Stimulated activated CD4-positive, alpha-beta T cell treated with anti-CD3 and anti-CD28 coated beads, Interleukin-2, amount 100 ng/mL, for 48 hours (primary cell): ENCODE measurements around the gene PXDC1.
"Not testable (repeated sequence)": the region's sequence is repeated elsewhere in the genome, so short reads cannot be mapped to it uniquely, and the experiment has no call there.

Experiments used
- DNase-seq, 2 donors: peaks; one replicate each; pipeline ENCODE4 v3.0.0-alpha.2; 2020

The PXDC1 gene

DNA sequence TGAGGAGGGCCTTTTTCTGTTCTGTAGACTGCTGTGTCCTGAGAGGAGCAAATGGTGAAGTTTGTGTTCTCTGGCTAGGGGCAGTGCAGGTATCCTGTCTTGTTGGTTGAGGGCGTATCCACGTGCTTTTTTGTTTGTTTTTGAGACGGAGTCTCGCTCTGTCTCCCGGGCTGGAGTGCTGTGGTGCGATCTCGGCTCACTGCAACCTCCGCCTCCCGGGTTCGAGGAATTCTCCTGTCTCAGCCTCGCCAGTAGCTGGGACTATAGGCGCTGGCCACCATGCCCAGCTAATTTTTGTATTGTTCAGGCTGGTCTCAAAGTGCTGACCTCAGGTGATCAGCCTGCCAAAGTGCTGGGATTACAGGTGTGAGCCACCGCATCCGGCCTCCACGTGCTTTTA is 10.8 kb upstream of the PXDC1 start:
- DNase-seq = no peak

DNA sequence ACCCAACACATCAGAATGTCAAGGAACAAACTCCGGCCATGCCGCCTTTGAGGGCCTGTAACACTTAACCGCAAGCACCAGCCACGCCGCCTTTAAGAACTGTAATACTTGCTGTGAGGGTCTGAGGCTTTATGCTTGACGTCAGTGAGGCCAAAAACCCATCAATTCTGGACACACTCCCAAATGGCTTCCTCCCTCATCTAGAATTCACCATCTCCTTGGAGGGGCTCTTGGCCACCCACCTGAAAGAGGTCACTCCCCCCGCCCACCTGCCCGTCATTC is 10.4 kb upstream of the PXDC1 start:
- no peak for DNase-seq

DNA sequence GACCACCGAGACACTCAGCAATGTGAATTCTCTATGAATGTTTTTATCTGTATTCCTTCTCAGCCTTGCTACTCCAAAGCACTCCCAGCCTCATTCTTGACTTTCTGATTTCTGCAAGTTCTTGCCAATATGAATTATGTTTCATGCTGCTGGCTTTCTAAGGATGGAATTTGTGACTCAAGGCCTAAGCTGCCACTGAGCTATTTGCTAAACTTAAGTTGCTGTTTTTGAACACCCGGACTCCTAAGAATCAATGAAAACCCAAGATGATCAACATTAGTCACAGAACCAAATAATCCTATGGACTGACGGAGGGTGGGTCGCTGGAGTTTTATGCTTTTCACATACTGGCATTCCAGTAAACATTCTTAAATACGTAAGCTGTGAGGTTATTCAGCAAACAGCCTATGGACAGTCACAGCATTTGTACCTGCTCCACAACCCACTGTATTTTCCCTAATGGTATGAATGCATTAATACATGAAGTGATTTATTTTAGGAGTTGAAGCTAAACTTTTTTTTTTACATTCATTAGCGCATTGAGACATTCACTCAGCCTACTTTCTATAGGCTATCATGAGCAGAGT is 8.2 kb upstream of the PXDC1 start:
- DNase-seq = no peak

DNA sequence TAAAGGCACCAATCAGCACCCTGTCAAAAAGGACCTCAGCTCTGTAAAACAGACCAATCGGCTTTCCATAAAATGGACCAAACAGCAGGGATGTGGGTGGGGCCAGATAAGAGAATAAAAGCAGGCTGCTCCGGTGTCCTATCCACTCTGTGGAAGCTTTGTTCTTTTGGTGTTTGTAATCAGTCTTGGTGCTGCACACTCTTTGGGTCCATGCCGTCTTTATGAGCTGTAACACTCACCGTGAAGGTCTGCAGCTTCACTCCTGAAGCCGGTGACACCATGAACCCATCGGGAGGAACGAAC is 7.3 kb upstream of the PXDC1 start:
- DNase-seq = no peak

DNA sequence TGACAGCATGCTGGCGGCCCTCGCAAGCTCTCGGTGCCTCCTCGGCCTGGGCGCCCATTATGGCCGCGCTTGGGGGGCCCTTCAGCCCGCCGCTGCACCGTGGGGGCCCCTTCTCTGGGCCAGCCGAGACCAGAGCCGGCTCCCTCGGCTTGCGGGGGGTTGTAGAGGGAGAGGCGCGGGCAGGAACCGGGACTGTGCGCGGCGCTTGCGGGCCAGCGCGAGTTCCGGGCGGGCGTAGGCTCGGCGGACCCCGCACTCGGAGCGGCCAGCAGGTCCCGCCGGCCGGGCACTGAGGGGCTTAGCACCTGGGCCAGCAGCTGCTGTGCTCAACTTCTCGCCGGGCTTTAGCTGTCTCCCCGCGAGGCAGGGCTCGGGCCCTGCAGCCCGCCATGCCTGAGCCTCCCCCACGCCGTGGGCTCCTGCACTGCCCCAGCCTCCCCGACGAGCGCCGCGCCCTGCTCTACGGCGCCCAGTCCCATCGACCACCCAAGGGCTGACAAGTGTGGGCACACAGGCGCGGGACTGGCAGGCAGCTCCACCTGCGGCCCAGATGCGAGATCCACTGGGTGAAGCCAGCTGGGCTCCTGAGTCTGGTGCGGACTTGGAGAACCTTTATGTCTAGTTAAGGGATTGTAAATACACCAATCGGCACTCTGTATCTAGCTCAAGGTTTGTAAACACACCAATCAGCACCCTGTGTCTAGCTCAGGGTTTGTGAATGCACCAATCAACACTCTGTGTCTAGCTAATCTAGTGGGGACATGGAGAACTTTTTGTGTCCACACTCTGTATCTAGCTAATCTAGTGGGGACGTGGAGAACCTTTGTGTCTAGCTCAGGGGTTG is 6.7 kb upstream of the PXDC1 start:
- not testable (repeated sequence) for DNase-seq

DNA sequence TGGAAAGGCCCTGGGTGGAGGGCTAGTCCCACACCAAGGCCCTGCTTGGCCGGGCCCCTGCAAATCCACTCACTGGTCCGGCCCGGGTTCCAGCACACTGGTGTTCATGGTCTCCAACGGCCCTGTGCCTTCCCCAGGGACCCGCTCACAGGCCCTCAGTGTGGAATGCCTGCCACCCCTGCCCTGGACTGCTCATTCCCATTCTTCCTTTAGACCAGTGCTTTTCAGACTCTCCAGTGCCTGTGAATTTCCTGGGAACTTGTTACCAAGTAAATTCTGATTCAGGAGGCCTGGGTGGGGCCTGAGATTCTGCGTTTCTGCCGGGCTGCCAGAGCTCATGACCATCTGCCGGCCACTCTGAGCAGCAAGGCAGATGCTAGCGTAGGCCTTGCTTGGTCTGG is 5.7 kb upstream of the PXDC1 start:
- no peak for DNase-seq

DNA sequence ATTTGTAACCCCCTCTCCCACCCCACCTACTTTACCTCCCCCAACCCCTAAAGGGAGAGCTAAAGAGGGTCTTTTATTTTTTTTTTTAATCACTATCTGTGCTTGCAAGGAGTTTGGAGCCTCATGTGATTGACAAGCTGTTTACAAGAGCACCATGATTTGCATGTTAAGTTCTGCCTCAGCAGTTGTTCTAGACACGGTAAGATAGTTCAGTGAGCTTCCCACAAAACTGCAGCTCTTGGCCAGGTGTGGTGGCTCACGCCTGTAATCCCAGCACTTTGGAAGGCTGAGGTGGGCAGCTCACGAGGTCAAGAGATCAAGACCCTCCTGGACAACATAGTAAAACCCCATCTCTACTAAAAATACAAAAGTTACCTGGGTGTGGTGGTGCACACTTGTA is 5.0 kb upstream of the PXDC1 start:
- no peak for DNase-seq

DNA sequence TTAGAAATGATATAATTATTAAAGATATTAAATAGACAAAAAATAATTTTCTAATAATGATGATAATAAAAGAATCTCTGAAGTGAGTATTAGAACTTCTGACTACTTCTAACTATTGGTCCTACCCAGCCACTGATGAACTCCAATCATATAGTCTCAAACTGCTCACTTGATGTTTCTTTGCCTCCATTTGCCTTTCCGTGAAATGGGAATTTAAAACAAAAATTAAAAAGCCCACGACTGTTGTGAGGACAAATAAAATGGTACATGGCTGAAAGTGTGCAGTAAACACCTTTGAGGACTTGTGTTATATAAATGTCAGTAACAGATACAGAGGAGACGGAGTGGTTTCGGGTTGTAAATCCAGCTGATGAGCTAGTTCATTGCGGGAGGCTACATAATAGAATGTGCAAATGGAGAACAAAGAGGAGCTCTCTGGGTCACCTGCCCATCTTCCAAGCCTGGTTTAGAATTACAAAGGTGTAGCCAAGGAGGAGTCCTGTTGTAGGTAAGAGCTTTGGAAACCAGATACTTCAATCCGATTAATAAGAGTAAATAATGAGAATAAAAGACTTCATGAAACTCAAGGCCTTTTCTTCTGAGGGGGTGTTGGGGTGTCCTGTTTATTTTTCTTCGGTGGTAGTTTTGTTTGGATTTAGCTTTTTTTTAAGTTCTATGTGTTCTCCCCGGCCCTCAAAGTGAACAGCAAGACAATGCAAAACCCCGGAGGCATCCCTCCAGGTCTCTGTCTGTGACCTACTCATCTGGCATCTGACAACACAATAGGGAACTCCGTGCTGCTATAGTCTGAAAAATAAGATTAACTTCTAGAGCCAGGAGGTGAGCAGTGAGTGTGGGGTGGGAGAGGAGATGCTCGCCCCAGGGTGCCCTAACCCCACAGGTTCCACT is 4.4 kb upstream of the PXDC1 start:
- DNase-seq = no peak

DNA sequence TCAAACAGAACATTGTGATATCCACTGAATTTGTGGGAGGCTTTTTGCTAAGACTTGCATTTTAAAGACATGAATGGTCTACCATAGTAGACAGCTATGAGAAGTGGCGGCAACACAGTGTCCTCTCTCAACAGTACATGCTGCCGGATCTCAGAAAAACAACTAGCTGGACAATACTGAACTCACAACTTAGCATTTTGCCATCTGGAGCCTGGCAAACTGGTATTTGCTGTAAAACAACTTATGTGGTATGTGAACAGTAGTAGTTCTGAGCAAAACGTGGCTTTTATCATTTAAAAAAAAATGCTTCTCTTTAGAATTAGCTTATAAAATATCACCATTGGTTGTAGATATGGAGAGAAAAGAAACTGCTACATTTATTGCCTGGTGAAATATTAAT is 3.3 kb upstream of the PXDC1 start:
- no peak for DNase-seq

DNA sequence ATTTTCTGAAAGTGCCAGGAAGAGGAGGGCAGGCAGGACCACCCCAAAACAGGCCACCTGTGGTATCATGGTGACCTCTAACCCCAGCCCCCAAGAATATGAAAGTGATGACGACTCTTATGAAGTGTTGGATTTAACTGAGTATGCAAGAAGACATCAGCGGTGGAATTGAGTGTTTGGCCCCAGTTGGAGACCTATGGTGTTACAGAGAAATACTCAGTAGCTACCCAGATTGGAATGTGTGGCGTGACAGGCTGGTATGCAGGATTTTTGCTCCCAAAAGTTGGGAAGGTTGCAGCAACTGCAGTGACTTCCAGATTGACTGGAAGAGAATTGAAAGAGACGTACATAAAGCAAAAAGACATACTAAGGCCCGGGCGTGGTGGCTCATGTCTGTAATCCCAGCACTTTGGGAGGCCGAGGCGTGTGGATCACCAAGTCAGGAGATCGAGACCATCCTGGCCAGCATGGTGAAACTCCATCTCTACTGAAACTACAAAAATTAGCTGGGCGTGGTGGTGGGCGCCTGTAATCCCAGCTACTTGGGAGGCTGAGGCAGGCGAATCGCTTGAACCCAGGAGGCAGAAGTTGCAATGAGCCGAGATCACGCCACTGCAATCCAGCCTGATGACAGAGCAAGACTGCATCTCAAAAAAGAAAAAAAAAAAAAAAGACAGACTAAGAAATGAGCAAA is 2.7 kb upstream of the PXDC1 start:
- not testable (repeated sequence) for DNase-seq

DNA sequence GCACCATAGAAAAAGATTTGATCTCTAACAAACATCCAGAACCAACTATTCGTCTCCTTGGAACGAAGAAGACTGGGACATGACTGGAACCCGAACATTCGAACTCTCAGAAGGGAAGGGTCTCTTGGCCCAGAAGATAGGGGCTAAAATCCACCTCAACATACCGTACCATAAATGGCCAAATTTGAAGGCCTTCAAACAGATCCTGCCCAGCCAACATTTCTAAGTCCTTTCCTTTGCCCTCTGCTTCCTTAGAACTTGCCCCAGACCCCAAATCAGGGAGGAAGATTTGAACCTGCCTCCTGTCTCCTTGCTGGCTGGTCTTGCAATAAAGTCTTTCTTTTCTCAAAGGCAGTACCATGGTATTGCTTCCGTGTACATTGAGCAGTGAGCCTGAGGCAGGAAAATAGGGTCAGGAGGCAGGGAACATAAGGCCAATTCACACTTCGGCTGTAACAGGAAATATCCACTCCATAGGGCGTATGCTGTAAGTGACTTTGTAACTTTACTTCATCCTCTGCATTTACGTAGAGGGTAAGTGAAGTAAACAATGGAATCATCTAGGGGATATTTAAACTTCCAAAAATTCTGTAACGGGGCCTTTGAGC is 1.8 kb upstream of the PXDC1 start:
- no peak for DNase-seq

DNA sequence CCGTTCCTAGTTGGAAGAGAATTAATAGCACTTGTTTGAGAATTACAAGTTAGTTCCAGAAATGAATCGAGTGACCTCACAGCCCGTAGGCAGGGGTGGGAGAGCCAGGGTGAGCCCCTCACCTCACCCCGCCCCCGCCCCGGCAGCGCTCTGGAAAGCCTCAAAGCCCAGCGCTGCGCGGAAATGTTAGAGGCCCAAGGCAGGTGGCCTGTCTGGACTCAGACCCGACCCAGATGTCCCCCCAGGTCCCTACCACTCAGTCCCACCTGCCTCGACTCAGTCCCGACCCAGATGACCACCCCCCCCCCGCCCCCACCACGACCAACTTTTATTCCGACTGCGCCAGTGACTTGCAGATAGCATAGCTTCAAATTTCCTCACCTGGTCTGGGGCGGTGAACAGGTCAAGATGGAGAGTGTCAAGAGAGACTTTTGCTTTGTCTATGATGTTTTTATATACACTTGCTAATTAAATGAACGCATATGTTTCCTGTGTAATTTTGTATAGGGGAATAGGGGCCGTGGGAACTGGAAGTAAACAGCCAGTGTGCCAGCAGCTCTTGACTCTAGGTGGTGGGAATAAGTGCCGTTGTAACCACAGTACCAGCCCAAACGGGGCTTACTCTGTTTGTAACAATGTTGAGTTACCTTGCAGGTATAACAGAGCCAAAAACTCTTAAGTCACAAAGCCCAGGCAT is 1.2 kb upstream of the PXDC1 start:
- DNase-seq = no peak

DNA sequence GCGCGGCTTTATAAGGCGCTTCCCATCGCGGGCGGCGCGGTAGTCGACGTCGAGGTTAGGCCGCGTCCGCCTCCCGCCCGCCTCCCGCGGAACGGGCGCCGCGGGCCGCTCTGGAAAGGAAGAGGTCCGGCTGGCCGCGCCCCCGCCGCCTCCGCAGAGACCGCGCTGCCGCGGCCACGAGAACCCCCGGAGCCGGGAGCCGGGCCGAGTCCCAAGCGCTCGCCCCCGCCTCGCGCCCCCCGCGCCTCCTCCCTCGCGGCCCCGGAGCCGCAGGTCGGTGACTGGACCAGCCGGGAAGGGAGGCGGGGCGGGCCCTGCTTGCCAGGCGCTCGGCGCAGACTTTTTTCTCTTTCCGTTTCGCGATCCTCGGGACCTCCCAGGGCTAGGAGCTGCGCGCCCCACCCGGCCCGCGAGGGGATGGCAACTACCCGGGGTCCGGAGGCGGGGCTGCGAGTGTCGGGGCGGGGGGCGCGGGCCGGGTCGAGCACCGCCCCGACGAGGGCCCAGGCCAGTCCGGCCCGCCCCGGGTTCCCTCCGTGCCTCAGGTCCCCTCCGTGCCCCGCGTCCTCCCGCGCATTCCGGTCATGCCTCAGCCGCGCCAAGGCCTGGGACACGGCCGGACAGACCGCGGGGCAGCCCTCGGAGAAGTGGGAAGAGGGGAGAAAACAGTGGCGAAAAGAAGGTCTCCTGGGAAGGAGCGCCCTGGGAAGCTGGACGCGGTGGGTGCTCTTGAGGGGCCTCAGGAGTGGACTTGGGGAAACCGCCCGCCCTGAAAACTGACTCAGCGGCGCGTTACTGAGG is 417 bp upstream of the PXDC1 start:
- peak; percentile 53 to 57 for DNase-seq

DNA sequence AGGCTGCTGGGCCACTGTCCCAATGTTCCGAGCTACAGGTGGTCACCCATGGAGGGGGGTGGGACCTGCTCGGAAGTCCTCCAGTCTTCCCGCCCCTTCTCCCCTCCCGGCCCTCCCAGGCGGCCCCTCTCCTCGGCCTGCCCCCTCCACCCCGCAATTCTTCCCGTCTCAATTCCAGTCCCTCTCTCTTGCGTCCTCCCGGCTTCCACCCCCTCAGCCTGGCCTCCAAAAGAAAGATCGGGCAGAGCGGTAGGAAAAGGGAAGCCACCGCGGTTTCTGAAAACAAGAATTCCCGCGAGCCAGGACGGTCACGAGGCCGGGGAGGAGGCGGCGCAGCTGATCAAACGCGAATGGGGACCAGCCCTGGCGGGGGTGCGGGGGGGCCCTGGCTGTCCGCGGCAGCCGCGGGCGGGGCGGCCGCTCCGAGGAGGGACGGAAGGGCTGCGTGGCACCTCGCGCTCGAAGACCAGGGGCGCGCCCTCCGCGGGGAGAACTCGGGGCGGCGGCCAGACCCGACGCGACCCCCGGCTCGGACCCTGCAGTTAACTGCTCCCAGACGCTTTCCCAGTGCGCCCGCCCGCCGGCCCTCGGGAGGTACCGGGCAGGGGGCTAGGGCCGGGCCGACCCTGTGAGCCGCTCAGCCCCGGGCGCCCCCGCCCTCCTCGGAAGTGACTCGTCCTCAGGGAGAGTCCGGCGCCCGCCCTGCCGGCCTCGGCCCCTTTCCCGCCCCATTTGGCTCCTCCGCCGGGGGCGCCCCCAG is 1.0 kb downstream of the PXDC1 start:
- no peak for DNase-seq

DNA sequence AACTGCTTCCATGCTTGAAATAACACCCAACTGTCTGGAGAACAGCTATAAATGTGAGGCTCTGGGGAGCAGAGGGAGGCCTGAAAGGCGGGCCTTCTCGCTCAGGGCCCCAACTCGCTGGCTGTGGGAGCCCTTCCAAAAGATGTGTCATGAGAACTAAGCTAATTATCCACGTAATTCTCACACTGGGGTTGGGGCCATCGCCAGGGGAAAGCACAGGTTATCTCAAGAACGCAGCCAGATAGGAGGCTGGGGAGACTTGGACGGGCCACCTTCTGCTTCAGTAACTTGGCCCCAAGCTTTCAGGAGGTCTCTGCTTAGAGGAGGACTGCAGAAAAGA is 1.6 kb downstream of the PXDC1 start:
- no peak for DNase-seq

DNA sequence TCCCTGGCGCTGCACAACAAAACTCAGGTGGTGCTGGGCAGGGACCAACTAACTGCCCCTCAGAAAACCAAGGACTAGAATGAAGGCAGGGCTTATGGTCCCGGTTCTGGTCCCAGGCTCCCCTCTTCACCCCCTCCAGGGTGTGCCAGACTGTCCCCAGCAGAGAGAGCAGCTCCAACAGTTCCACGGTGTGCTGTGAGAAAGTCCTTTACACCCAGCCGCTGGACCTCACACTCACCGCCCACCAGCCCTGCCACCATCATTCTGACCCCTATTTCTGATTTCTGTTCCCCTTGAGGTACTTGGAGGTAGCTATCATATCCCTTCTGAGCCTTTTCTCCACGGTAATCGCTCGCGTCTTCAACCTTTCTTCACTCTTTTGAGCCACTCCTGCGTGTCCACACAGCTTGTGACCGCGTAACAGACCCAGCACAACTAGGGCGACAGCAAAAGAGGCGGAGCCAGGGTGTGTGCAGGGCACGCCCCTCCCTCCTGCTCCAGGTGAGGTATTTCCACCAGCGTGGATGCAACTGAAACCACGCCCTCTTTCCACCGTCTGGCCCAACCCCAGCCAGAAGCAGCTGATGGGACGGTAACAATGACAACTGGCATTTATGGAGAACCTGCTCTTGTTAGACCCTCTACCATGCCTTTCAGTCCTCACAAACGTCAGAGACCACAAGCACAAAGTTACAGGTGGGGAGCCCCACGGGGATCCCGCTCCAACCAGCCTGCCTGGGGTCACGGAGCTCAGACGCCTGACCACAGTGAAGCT is 2.3 kb downstream of the PXDC1 start:
- no peak for DNase-seq

DNA sequence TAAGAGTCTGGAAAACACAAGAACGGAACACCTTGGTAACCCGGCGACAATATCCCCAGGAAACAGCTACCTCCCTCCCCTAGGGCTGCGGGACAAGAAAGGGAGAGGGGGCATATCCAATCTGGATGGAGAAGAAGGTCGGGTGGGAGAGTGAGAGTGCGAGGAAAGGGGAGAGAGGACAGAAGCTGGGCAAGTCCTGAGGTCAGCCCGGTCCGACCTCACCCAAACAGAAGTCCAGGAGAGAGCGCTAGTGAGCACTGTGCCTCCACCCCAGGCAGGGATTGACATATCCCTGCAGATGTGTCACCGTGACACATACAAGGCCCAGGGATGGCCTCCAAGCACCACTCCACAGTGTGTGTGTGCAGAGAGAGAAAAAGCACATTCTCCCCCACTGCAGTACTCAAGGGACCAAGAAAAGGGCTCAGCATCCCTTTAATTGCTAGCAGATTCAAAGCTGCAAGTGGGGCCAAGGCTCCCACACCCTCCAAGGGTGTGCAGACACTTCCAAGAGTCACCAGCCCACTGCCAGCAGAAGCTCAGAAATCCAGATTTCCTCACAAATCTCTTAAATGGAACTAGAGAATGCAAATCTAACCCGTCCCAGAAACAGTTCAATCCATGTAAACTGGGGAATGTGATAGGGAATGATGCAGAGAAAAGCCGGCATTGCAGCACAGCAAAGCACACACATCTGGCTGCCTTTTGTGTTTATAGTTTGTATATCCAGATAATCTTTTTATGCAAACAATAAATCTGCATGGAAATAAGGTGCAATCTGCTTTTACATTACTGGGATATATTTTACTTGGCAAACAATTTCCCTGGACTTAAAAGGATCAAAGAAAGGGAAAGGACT is 3.1 kb downstream of the PXDC1 start:
- peak; percentile 42 to 49 for DNase-seq

DNA sequence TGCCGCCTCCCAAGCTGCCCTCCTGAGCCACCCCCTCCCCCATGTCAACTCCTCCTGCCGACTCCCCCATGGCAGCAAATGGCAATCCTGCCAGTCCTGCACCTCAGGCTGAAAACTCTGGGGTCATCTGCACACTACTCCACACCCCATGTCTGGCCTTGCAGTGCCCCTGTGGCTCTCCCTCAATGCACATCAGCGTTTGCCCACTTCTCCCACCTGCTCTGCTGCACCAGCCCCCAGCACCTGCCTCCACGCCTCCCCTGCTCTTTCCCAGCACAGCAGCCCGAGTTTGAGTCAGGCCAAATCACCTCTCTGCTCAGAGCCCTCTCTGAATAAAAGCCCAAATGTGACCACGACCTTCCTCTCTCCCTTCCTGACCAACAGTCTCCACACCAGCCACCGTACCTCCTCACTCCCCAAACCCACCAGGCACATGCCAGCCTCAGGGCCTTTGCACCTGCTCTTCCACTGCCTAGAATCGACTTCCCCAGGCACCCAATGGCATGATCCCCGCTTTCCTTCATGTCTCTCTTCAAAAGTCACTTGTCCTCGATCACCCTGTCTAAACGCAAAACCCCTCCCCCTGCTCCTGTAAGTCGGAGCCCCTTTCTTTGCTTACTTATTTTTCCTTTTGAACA is 4.3 kb downstream of the PXDC1 start:
- DNase-seq = no peak

DNA sequence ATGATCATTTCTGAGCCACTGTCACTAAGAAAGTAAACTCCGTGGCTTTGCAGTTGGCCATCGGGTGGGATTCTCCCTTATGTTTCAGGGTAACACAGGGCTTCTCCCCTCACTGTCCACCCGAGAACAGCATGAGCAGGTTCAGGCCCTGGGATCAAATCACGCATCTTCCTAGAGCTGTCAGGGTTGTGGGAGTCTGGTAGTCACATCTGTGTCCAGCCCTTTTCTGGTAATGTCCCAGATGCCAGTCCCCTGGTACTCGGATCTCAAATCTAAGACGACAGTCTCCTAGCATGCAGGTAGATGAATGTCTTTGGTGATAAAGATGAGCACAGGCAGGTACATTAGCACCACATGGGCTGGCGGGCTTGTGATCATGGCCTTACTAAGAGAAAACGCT is 4.8 kb downstream of the PXDC1 start:
- no peak for DNase-seq
